Urothelium cell line (cell line): Measurements from ENCODE around the gene MRPS26.
"Not testable (repeated sequence)": the region's sequence is repeated elsewhere in the genome, so short reads cannot be mapped to it uniquely, and the experiment has no call there.

Experiments
- DNase-seq: peaks from one replicate; pipeline ENCODE4 v3.0.0; 2011; ENCODE audit warnings: low spot score, mixed read lengths
- FAIRE-seq: peaks from 2 replicates; lab custom pipeline; 2011; peaks lifted over from hg19 to GRCh38; lab: Jason Lieb, UNC

The MRPS26 gene

GRCh38 chr20:3041854-3042409 lies 3.9 kb upstream of the MRPS26 start:
- FAIRE-seq (no peak), DNase-seq (no peak)

- no peak for DNase-seq
- FAIRE-seq: no peak
Measured at GRCh38 chr20:3042625-3043024, 3.2 kb upstream of the MRPS26 start.

GRCh38 chr20:3043322-3043721 lies 2.5 kb upstream of the MRPS26 start, which contains the start of gene GNRH2:
GNRH2 (plus strand) TSS chr20:3043622; CDS start chr20:3044415, 793 bp downstream.
- no peak for FAIRE-seq
- DNase-seq: no peak

GRCh38 chr20:3044336-3044965 lies 1.4 kb upstream of the MRPS26 start:
- no peak for FAIRE-seq
- no peak for DNase-seq

GRCh38 chr20:3045042-3045815 lies 623 bp upstream of the MRPS26 start:
- FAIRE-seq: no peak
- no peak for DNase-seq

- no peak for FAIRE-seq
- DNase-seq: no peak
Measured at GRCh38 chr20:3046677-3047462, 1.0 kb downstream of the MRPS26 start.

GRCh38 chr20:3047486-3048419 lies 1.9 kb downstream of the MRPS26 start:
- DNase-seq (no peak), FAIRE-seq (no peak)

GRCh38 chr20:3051385-3052019 lies 5.7 kb downstream of the MRPS26 start:
- FAIRE-seq (no peak), DNase-seq (no peak)

GRCh38 chr20:3059489-3059888 lies 13.6 kb downstream of the MRPS26 start:
- DNase-seq (no peak), FAIRE-seq (no peak)

- not testable (repeated sequence) for DNase-seq, FAIRE-seq
Measured at GRCh38 chr20:3064119-3064518, 18.3 kb downstream of the MRPS26 start.

- FAIRE-seq: no peak
Measured at GRCh38 chr20:3067139-3068014, 21.5 kb downstream of the MRPS26 start.

GRCh38 chr20:3068075-3068474 lies 22.2 kb downstream of the MRPS26 start:
- DNase-seq: no peak
- FAIRE-seq: no peak

More at GRCh38 chr20:3067139-3068014, 21.5 kb downstream of the MRPS26 start:
- no peak for DNase-seq

- no peak for FAIRE-seq
- no peak for DNase-seq
Measured at GRCh38 chr20:3068986-3069900, 23.4 kb downstream of the MRPS26 start.

GRCh38 chr20:3070725-3071124 lies 24.9 kb downstream of the MRPS26 start:
- FAIRE-seq: no peak

GRCh38 chr20:3071266-3071609 lies 25.4 kb downstream of the MRPS26 start:
- no peak for FAIRE-seq

More at GRCh38 chr20:3070725-3071124, 24.9 kb downstream of the MRPS26 start:
- DNase-seq: no peak

GRCh38 chr20:3071610-3072529 lies 26.0 kb downstream of the MRPS26 start, which contains the start of gene OXT:
OXT (plus strand) TSS chr20:3071620; CDS start chr20:3071656, 36 bp downstream.
- FAIRE-seq (no peak), DNase-seq (no peak)

More at GRCh38 chr20:3071266-3071609, 25.4 kb downstream of the MRPS26 start:
- DNase-seq: no peak
